HG03439 (cell line): ENCODE data around the gene PKHD1.

ENCODE experiments used
- ATAC-seq: cut with Tn5 transposase; IDR thresholded peaks from one replicate; pipeline ENCODE4 v1.9.1; 2021; ENCODE audit warnings: mild to moderate bottlenecking, moderate library complexity; ENCODE audit not compliant: unreplicated experiment

Gene PKHD1

DNA sequence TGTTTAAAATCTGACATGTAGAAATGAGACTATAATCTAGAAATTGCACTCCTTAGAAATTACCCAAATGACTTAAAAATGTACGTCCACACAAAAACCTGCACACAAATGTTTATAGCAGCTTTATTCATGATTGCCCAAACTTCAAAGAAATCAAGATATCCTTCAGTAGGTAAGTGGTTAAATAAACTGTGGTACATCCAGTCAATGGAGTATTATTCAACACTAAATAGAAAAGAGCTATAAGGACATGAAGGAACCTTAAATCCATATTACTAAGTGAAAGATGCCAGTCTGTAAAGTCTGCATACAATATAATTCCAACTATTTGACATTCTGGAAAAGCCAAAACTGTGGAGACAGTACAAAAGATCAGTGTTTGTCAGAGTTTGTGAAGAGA is 513.4 kb downstream of the PKHD1 start:
- ATAC-seq, result no peak

DNA sequence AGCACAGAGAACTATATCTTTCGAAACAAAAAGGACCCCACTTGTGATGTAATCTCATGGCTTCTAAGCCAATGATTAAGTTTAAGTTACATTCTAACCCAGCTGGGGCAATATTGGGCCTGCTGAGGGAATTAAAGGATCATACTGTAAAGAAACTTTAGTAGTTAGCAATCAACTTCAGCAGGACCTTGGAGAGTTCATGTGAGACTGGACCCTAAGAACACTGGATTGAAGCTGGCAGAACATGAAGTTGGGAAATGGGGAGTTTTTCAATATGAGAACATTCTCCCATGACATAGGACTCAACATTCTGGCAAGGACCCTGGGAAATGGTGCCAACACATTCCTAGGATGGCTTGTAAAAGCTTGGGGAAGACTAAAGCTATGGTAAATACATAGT is 516.2 kb downstream of the PKHD1 start:
- ATAC-seq, result no peak

DNA sequence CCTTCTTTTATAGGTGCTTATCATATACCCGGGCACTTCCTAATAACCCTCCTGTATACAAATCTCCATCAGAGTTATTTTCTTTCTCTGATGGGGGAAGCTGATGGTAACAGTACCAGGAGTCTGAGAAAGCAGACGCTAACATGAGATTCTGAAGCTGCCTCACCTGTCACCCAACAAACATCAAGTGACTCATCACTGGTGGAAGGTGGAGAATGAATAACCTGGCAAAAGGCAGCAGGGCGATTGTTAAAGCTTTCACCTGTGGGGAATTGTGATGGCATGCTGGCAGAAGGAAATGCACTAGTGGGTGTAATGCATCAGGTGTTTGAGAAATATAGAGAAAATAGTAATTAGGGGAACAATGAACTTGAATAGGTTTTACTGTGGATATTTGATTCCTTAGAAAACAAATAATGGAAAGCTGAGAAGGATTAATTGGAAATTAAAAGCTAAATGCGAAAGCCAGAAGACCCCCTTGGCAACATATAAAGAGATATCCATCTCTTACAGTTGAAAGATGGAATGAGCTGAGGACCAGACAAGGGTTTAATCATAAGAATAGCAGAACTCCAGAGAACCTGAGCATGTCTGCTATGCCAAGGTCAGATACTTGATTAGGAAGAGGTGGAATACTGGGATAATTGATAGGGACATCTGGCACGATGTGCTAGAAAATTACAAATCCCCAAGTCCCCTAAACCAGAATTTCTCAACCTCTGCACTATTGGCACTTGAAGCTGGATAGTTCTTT is 517.1 kb downstream of the PKHD1 start:
- no peak for ATAC-seq

DNA sequence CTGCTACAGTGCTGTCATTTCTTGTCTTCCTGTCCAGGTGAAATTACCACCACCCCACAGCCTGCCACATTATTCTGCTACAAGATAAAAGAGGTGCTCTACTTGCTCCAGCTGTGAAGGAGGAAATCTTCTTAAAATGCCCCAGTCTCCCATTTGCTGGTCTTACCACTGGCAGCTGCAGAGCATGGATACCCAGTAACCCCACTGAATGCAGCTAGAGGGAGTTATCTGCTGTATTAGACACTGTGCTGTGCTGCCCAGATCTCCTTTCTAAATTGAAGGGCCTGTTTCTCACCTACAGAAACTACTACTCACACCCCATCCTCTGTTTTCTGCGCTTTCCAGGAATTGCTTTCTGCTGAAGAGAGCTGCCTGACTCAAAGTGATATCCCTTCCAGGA is 517.8 kb downstream of the PKHD1 start:
- ATAC-seq, result no peak

DNA sequence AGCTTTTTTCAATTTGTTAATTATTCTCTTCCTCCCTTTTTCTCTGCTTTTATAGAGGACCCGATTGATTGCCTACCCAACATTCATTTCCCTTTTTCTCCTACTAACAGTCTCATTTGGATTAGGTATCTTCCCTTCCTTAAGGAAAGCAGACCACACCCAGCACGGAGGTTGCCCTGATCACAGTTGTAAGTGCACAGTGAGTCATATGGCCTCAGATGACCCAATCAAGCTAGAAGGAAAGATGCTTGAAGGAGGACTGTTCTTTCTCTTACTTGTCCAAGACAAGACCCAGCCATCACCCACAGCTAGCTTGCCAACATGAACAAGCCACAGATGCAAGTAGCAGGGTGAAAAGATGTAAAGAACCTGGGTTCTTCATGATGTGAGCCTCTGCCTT is 518.6 kb downstream of the PKHD1 start:
- no peak for ATAC-seq

DNA sequence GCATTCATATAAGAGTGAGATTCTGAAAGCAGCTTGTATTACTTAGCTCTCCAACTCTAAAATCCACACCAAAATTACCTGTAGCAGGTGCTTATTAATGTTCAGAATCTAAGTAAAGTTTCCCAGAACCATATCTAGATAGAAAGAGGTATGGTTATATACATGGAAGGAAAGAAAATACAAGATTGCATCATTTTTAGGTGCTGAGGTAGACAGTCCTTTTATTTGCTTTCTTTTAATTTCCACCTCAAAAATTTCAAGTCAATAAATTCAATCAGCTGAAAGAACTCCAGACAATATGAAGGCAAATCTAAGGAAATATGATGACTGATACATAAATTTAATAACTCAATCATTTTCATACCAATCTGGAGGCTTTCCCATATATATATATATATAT is 521.9 kb downstream of the PKHD1 start:
- no peak for ATAC-seq
